Astrocyte (in vitro differentiated cells and primary cell): ENCODE measurements around the gene SLC37A4.
"Not testable (repeated sequence)": the region's sequence is repeated elsewhere in the genome, so short reads cannot be mapped to it uniquely, and the experiment has no call there.

Experiments
- EZH2 ChIP-seq: IDR thresholded peaks from 2 replicates; pipeline ENCODE4 v1.6.1; 2012; ENCODE audit warnings: mild to moderate bottlenecking, low read length, inconsistent platforms; ENCODE audit not compliant: insufficient read depth
- TF ChIP-seq, protein P1 (sequence below): IDR thresholded peaks from 2 replicates; pipeline ENCODE4 v1.5.1; 2011; ENCODE audit warnings: low read depth, mild to moderate bottlenecking, inconsistent platforms, low read length, moderate library complexity; ENCODE audit not compliant: insufficient read depth

GRCh38 chr11:119059128-119059527 is 28.5 kb upstream of the SLC37A4 start:
- not testable (repeated sequence) for TF ChIP-seq EZH2
- TF ChIP-seq, protein P1, sequence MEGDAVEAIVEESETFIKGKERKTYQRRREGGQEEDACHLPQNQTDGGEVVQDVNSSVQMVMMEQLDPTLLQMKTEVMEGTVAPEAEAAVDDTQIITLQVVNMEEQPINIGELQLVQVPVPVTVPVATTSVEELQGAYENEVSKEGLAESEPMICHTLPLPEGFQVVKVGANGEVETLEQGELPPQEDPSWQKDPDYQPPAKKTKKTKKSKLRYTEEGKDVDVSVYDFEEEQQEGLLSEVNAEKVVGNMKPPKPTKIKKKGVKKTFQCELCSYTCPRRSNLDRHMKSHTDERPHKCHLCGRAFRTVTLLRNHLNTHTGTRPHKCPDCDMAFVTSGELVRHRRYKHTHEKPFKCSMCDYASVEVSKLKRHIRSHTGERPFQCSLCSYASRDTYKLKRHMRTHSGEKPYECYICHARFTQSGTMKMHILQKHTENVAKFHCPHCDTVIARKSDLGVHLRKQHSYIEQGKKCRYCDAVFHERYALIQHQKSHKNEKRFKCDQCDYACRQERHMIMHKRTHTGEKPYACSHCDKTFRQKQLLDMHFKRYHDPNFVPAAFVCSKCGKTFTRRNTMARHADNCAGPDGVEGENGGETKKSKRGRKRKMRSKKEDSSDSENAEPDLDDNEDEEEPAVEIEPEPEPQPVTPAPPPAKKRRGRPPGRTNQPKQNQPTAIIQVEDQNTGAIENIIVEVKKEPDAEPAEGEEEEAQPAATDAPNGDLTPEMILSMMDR: not testable (repeated sequence)
